ENCODE results near the gene ST7.

ST7 gene, protein sequence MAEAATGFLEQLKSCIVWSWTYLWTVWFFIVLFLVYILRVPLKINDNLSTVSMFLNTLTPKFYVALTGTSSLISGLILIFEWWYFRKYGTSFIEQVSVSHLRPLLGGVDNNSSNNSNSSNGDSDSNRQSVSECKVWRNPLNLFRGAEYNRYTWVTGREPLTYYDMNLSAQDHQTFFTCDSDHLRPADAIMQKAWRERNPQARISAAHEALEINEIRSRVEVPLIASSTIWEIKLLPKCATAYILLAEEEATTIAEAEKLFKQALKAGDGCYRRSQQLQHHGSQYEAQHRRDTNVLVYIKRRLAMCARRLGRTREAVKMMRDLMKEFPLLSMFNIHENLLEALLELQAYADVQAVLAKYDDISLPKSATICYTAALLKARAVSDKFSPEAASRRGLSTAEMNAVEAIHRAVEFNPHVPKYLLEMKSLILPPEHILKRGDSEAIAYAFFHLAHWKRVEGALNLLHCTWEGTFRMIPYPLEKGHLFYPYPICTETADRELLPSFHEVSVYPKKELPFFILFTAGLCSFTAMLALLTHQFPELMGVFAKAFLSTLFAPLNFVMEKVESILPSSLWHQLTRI

GRCh38 chr7:116953372-116953905, at the start of gene ST7:
ST7 (plus strand) TSS chr7:116953501; CDS start chr7:116953541, 40 bp downstream.
- peak within 1 kb of the TSS; percentile 91 for H3K4me3 ChIP-seq (ENCODE audit: low read depth, low read length)
- DNase-seq (ENCODE audit: low read depth): peak; percentile 82
- TF ChIP-seq, protein P1, sequence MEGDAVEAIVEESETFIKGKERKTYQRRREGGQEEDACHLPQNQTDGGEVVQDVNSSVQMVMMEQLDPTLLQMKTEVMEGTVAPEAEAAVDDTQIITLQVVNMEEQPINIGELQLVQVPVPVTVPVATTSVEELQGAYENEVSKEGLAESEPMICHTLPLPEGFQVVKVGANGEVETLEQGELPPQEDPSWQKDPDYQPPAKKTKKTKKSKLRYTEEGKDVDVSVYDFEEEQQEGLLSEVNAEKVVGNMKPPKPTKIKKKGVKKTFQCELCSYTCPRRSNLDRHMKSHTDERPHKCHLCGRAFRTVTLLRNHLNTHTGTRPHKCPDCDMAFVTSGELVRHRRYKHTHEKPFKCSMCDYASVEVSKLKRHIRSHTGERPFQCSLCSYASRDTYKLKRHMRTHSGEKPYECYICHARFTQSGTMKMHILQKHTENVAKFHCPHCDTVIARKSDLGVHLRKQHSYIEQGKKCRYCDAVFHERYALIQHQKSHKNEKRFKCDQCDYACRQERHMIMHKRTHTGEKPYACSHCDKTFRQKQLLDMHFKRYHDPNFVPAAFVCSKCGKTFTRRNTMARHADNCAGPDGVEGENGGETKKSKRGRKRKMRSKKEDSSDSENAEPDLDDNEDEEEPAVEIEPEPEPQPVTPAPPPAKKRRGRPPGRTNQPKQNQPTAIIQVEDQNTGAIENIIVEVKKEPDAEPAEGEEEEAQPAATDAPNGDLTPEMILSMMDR (IDR thresholded peaks at IDR 0.05; ENCODE audit: low read depth, low read length): no peak
- TF ChIP-seq, protein P2, sequence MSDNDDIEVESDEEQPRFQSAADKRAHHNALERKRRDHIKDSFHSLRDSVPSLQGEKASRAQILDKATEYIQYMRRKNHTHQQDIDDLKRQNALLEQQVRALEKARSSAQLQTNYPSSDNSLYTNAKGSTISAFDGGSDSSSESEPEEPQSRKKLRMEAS (IDR thresholded peaks at IDR 0.05; ENCODE audit: low read depth, low read length): no peak
- peak; percentile 50 for TF ChIP-seq POLR2A (IDR thresholded peaks at IDR 0.05; ENCODE audit: extremely low read depth, insufficient read length)
- TF ChIP-seq MYC (IDR thresholded peaks at IDR 0.05; ENCODE audit: low read depth, low read length): no peak; the same call in 1 of the 2 replicates

- no peak for DNase-seq (ENCODE audit: low read depth)
- TF ChIP-seq MYC (IDR thresholded peaks at IDR 0.05; ENCODE audit: low read depth, low read length) (no peak), POLR2A (IDR thresholded peaks at IDR 0.05; ENCODE audit: extremely low read depth, insufficient read length) (no peak)
- TF ChIP-seq, protein P2 (IDR thresholded peaks at IDR 0.05; ENCODE audit: low read depth, low read length): no peak
- TF ChIP-seq, protein P1 (IDR thresholded peaks at IDR 0.05; ENCODE audit: low read depth, low read length): no peak
- no peak overlapping the region for H3K4me3 ChIP-seq (ENCODE audit: low read depth, low read length)
Measured at GRCh38 chr7:116906391-116906790, 46.9 kb upstream of the ST7 start.

GRCh38 chr7:116910383-116910782, 42.9 kb upstream of the ST7 start:
- no peak for TF ChIP-seq POLR2A (IDR thresholded peaks at IDR 0.05; ENCODE audit: extremely low read depth, insufficient read length)
- TF ChIP-seq, protein P2 (IDR thresholded peaks at IDR 0.05; ENCODE audit: low read depth, low read length): no peak
- H3K4me3 ChIP-seq (ENCODE audit: low read depth, low read length): no peak overlapping the region
- DNase-seq (ENCODE audit: low read depth): no peak

DNA sequence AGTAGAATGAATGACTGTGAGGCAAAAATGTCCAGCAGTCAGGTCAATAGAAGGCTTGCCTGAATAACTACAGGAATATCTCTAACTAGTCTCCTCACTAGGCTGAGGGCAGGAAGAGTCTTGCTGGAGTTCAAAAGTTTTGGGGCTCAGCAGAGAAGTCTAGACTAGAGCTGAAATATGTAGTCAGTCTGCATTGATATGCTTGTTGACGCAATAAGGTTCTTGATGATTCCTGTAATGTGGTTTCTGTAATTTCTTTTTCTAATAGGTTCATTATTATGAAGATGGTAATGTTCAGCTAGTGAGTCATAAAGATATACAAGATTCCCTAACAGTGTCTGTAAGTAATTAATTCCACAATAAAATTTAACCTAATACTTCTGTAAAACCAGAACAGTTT, 41.5 kb upstream of the ST7 start:
- TF ChIP-seq, protein P2 (IDR thresholded peaks at IDR 0.05; ENCODE audit: low read depth, low read length): no peak
- TF ChIP-seq, protein P1 (IDR thresholded peaks at IDR 0.05; ENCODE audit: low read depth, low read length): no peak
- no peak overlapping the region for H3K4me3 ChIP-seq (ENCODE audit: low read depth, low read length)
- no peak for DNase-seq (ENCODE audit: low read depth)

GRCh38 chr7:116912269-116912909, 40.9 kb upstream of the ST7 start:
- H3K4me3 ChIP-seq (ENCODE audit: low read depth, low read length): no peak overlapping the region
- no peak for DNase-seq (ENCODE audit: low read depth)
- TF ChIP-seq, protein P1 (IDR thresholded peaks at IDR 0.05; ENCODE audit: low read depth, low read length): no peak
- no peak for TF ChIP-seq MYC (IDR thresholded peaks at IDR 0.05; ENCODE audit: low read depth, low read length)
- TF ChIP-seq POLR2A (IDR thresholded peaks at IDR 0.05; ENCODE audit: extremely low read depth, insufficient read length): no peak
- TF ChIP-seq, protein P2 (IDR thresholded peaks at IDR 0.05; ENCODE audit: low read depth, low read length): no peak
